Middle frontal gyrus (tissue), 1 donor: Measurements from ENCODE around the gene NKD2.
"Not testable (repeated sequence)": the region's sequence is repeated elsewhere in the genome, so short reads cannot be mapped to it uniquely, and the experiment has no call there.

Source experiments
- DNase-seq: peaks from one replicate; pipeline ENCODE4 v3.0.0-alpha.2; 2015; ENCODE audit warnings: low spot score; ENCODE audit errors: extremely low spot score

NKD2 gene

DNA sequence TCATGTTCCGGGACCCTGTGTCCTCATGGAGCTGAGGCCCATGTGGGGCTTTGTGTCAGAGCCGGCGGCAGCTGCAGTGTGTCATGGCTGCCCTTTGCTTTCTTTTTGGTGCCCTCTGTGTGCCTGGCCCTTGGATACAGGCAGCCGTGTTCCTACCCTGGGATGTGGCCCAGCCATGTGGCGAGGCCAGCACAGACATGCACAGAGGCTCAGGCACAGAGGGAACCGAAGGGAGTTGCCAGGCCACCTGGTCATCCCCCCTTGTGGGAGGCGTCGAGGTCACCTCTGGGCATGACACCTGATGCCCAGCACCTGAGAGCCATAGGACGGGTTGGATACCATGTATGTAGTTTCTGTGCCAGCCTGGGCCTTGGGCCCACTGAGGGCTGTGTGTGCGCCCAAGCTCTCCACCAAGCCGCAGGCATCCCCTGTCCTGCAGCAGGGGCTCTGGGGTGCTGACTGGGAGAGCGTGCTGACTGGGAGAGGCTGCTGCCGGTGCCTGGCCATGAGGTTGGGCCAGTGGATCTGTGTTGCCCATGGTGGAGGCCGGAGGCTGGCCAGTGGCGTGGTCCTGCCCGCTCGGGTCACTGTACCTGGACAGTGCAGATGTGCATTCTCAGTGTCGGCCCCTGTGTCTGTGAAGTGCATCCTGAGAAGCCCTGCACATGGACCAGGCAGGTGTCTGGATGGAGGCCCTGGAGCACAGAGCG is 4.8 kb downstream of the NKD2 start:
- DNase-seq = no peak

GRCh38 chr5:1013948-1014301 is 5.3 kb downstream of the NKD2 start:
- DNase-seq = no peak

GRCh38 chr5:1014346-1014745 is 5.7 kb downstream of the NKD2 start:
- DNase-seq = no peak

DNA sequence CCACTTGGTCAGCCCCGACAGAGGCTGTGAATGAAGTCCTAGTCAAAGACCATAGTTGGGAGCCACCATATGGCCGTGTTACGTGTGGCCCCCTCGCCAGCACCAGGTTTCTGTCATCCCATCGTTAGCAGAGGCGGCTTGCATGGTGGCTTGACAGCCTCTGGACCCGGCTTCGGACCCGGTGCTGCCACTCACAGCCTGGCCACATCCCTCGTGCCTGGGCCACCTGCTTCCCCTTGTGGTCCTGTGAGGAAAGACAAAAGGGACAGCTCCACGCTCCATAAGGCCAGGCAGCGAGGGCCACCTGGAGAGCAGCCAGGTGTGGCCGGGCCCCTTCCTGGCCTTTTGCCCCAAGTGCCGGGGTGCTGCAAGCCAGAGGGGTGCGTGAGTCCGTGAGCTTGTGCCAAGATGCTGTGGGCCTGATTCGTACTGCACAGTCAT is 6.2 kb downstream of the NKD2 start:
- no peak for DNase-seq

DNA sequence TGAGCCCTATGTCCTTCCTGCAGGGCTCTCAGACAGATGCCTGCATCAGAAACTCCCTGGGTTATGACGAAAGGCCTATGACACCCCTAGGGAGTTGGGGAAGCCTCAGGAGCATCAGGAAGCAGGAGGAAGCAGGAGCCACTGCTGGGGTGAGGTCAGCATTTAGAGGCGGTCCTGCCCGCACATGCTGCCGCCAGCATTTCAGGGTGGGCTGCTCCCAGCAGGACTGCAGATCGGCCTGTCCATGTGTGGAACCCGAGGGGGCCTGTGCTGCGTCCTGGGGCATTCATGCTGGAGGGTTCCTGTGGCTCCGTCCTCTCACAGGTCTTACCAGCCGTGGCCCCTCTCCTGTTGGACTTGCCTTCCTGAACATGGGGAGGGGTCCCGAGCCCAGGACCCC is 6.9 kb downstream of the NKD2 start:
- DNase-seq = no peak

GRCh38 chr5:1016036-1016435 is 7.4 kb downstream of the NKD2 start:
- no peak for DNase-seq

GRCh38 chr5:1016476-1016875 is 7.9 kb downstream of the NKD2 start:
- DNase-seq = no peak

DNA sequence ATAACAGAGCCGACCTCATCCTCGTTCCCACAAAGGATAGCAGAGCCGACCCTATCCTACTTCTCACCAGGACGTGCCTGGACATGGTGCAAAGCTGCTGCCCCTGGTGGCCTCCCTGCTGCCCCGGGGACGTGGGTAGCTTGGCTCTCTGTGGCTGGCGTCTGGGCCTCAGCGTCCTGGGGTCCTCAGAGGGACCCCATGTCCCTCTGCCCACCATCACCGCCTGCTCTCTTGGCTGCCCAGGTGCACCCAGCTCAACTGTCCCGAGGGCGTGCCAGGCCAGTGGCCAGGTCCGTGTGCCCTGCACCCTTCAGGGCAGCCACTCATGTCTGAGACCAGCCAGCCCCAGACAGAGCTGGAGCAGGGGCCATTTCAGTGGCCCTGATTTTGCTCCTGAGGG is 8.5 kb downstream of the NKD2 start:
- no peak for DNase-seq

DNA sequence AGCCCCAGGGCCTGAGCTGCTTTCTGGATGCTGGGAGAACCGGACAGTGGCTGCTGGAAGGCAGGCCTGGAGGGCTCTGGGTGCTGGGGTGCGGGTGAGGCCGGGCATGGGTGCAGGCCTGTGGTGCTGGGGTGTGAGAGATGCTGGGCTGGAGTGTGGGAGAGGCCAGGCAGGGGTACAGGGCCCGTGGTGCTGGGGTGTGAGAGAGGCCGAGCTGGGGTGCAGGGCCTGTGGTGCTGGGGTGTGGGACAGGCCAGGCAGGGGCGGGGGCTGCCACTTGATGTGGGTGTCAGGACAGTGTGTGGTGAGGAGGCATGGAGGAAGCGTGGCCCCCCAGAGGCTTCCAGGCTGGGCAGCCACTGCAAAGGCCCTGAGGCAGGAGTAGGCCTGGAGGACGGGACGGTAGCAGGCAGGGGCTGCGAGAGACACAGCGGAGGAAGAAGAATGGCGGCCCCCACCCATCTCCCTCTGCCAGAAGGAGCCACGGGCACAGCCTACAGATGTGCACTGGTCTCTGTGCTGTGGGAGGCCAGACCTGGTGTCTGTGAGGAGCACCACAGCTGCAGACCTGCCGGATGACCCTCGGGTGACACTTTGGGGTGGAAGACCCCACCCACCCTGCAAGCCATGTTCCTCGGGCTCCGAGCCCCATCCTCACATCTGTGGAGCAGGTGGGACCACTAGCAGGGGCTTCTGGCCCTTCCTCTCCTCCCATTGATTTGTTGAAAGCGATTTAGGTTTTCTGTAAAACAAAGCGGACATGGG is 9.3 kb downstream of the NKD2 start:
- DNase-seq = no peak

DNA sequence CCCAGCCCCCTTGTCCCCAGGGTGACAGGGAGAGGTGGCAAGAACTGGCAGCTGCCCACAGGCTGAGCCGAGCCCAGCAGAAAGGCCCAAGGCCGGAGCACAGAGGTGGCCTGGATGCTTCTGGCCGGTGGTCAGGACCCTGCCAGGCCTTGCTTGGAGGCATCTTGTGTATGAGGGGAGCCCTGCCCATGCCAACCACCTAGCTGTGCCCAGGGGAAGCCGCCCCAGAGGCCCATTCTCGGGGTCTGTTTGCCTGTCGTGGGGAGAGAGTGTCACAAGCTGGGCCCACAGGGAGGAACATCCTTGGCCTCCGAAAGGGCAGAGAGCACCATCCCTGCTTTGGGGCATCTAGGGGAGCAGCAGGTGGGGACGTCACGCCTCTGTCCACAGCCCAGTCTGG is 10.0 kb downstream of the NKD2 start:
- no peak for DNase-seq

GRCh38 chr5:1019001-1019905 is 10.7 kb downstream of the NKD2 start:
- no peak for DNase-seq

DNA sequence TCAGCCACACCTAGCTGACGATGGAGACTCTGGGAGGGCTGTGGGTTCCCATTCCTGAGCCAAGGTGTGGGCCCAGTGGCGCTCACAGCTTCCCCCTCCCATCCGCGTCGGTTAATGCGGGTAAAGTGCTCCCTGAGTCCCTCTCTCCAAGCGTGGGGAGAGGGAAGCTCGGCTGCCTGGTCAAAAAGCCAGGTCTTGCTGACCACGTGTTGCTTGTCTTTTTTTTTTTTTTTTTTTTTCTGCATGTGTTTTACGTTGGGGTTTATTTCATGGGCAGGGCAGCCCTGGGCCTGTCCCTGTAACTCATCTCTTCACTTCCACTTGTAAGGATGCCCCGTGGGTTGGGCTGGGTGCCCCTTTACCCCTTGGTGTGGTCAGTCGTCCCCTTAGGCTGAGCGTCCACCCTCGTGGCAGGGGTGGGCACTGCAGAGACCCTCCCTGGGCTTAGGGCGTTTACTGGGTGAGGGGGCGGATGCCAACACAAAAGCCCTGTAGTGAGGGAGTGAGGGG is 11.9 kb downstream of the NKD2 start:
- no peak for DNase-seq

DNA sequence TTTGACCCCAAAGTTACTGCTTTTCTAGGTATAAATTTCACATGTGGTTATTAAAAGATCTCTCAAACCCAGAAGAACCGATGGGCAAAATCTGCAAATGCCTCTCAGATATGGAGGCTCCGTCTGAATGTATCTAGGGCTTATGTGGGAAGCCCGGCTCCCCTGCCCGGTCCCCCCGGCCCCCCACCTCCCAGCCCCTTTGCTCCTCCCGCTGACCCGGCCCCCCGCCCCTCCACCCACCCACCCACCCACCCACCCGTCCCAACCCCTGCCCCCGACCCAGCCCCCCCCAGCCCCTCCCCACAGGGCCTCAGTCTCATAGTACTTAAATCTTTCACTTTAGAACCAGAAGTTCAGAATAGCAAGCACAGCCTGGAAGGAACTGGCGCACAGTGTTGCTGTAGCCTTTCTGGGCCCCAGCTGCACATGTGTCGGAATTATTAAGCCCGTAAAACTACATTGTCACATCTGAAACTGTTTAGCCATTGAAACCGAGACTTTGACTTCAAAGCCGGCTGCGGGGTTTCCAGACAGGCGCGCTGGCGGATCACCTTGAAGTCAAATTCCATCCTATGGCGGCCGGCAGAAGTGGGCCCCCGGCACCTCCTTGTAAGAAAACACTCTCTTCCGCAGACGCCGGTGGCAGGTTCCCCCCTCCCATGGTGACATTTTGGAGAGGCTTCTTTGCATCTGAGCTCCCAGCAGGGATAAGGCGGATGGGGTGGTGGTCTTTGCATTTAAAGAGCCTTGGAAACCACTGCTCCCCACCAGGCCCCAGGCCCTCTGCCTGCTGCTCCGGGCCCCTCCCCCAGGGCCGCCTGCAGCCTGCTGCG is 12.8 kb downstream of the NKD2 start:
- no peak for DNase-seq

DNA sequence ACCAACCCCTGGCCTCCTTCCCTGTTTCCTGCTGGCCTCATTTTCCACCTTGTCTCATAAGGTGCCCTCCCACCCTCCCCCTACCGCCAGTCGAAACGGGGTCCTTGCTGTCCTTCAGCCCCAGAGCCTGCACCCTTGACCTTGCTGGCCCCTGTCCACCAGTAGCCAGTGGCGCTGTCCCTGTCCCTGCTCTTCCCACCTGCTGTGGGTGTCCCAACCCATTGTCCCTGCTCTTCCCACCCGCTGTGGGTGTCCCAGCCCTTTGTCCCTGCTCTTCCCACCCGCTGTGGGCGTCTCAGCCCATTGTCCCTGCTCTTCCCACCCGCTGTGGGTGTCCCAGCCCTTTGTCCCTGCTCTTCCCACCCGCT is 13.4 kb downstream of the NKD2 start:
- DNase-seq = not testable (repeated sequence)

DNA sequence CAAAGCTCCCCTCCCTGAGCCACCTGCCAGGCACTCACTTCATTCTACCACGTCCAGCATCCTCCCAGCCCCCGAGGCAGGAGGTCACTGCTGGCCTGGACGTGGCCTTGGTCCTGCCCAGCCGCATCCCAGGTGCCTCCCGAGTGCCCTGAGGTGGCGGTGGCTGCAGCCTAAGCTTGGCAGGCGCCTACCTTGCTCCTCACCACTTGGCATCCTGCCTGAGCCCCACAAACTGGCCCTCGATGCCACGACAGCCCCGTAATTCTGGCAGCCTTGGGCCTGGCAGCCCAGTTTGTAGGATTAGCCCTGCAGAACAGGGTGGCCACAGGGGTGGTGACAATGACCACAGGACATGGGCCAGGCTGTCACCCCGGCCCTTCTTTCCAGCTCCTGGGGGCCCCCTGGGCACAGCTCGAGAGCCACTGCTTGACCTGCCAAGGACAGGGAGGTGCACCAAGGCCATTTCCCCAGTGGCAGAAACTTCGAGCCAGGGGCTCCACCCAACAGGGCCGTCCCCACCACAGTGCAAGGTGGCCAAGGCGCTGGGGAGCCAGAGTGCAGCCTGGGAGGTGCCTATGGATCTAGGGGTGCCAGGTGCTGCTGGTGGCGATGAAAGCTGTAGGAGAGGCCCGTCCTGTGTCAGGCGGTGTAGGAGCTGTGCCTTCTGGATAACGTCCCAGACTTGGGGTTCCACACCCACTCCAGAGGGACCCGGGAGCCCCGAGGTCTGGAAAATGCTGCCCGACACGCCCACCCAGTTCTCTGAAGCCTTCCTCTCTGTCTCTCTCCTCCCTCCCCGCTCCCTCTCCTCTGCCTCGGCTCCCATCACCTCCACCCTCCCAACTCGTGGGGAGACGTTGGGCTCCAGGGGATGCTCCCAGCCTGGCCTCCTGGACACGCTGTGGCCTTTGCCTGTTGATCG is 18.4 kb downstream of the NKD2 start:
- DNase-seq = no peak

DNA sequence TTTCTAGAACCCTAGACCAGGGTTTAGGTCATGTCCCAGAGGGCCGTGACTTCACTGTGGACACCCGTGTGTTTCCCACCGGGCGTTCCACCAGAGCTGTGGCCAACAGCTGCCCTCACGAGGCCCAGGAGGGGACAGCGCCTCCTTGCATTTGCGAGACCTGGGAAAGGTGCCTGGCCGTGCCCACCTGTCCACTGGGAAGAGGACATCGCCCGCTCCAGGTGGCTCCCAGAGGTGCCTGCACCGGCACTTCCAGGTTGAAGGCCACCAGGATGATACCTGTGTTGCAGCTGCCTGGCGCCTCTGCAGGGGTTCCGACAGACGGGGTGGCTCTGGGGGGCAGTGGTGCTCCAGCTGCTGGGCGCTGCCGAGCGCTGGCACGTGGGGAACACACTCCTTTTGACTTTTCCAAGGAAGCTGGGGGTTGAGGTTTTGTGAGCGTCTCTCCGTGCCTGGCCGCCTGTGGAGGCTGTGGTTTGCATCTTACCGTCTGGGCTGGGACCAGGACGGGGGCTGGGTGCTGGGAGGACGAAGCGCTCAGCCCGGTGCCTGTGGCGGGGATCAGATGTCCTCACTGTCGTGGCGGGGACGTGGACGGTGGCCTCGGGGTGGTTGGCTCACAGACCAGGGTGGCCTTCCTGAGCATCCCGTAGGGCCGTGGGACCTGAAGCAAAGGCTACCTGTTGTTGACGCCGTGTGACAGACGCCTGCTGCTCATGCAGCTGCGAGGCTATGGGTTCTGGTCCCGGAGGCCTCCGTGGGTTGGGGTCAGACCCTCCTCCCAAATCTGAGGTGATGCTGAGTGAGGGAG is 19.2 kb downstream of the NKD2 start:
- no peak for DNase-seq

- no peak for DNase-seq
Observed at GRCh38 chr5:1028481-1029281, 20.1 kb downstream of the NKD2 start.

- no peak for DNase-seq
Observed at GRCh38 chr5:1029282-1029944, 20.8 kb downstream of the NKD2 start.
